H1 (cell line): ENCODE measurements around the gene OR7G2. TPM values are rescaled to one million over a fixed set of nuclear protein-coding genes. Genes with fewer than 3 reads are reported as not detected.

Experiments
- CTCF ChIA-PET: fragments of 300-600 bp; sonication (Branson Sonifier 250); formaldehyde crosslinking; loops from one replicate; lab custom pipeline; 2021; ENCODE audit not compliant: partially characterized antibody; lab: Charles Lee
- POLR2A ChIA-PET: fragments of 300-600 bp; sonication (Branson Sonifier 250); formaldehyde crosslinking; loops from one replicate; lab custom pipeline; 2021; ENCODE audit warnings: inconsistent platforms; ENCODE audit not compliant: partially characterized antibody; lab: Charles Lee
- DNase-seq, 2 experiments: peaks; one replicate each; pipeline versions ENCODE4 v3.0.0 to v3.0.0-alpha.2; 2010 to 2022; ENCODE audit warnings: low spot score in 2 of 2, low read depth in 1 of 2, mixed read lengths in 1 of 2
- FAIRE-seq: peaks from 2 replicates; lab custom pipeline; 2011; peaks lifted over from hg19 to GRCh38; lab: Jason Lieb, UNC
- H2AFZ ChIP-seq: 2 replicates; pipeline ENCODE4 v1.8.1; 2012; ENCODE audit warnings: low read length, inconsistent platforms
- H2AK5ac ChIP-seq: 2 replicates; pipeline ENCODE4 v1.6.1; 2013; ENCODE audit warnings: low read depth, low read length
- H2BK120ac ChIP-seq: replicated peaks from 2 replicates; pipeline ENCODE3; 2013; ENCODE audit warnings: low read depth, low read length, inconsistent platforms
- H2BK12ac ChIP-seq: 2 replicates; pipeline ENCODE4 v1.6.1; 2013; ENCODE audit warnings: low read depth, low read length
- H2BK15ac ChIP-seq: 2 replicates; pipeline ENCODE4 v1.6.1; 2013; ENCODE audit warnings: low read length
- H2BK20ac ChIP-seq: 2 replicates; pipeline ENCODE4 v1.6.1; 2013; ENCODE audit warnings: low read length
- H2BK5ac ChIP-seq: 2 replicates; pipeline ENCODE4 v1.6.1; 2013; ENCODE audit warnings: low read depth, low read length
- H3K14ac ChIP-seq: 2 replicates; pipeline ENCODE4 v1.6.1; 2013; ENCODE audit warnings: inconsistent platforms; ENCODE audit not compliant: insufficient read length
- H3K18ac ChIP-seq: 2 replicates; pipeline ENCODE4 v1.6.1; 2013; ENCODE audit warnings: low read length; ENCODE audit errors: extremely low read depth
- H3K23ac ChIP-seq: 2 replicates; pipeline ENCODE4 v1.6.1; 2013; ENCODE audit warnings: inconsistent platforms; ENCODE audit not compliant: insufficient read length
- H3K23me2 ChIP-seq: 2 replicates; pipeline ENCODE4 v1.6.1; 2013; ENCODE audit warnings: low read depth, low read length
- H3K27ac ChIP-seq: 2 replicates; pipeline ENCODE4 v1.6.1; 2011; ENCODE audit warnings: low read depth, low read length, inconsistent platforms
- H3K27me3 ChIP-seq, 4 experiments: replicated peaks in 1 of 4; 1 replicate in 1 of 4; 2 replicates in 3 of 4; pipeline versions ENCODE4 v1.6.1 to v1.8.1; 2011 to 2013; ENCODE audit warnings: low read length in 3 of 4, mild to moderate bottlenecking in 3 of 4, inconsistent platforms in 2 of 4, mixed read lengths in 2 of 4, moderate library complexity in 1 of 4; ENCODE audit not compliant: control insufficient read depth in 3 of 4, insufficient read depth in 3 of 4; ENCODE audit errors: extremely low read depth in 1 of 4
- H3K36me3 ChIP-seq, 4 experiments: 2 replicates each; pipeline versions ENCODE4 v1.6.1 to v1.8.1; 2011 to 2013; ENCODE audit warnings: mild to moderate bottlenecking in 4 of 4, low read length in 3 of 4, moderate library complexity in 2 of 4, control low read depth in 1 of 4, inconsistent platforms in 1 of 4; ENCODE audit not compliant: insufficient read depth in 4 of 4, control insufficient read depth in 2 of 4
- H3K4ac ChIP-seq: replicated peaks from 2 replicates; pipeline ENCODE3; 2013; ENCODE audit warnings: low read length, low read depth, mixed read lengths, inconsistent platforms; ENCODE audit not compliant: insufficient read length
- H3K4me1 ChIP-seq, 4 experiments: replicated peaks in 1 of 4; 1 replicate in 1 of 4; 2 replicates in 3 of 4; pipeline versions ENCODE4 v1.6.1 to v1.8.1; 2011 to 2013; ENCODE audit warnings: low read length in 3 of 4, inconsistent platforms in 2 of 4, mixed read lengths in 1 of 4; ENCODE audit not compliant: insufficient read depth in 4 of 4, control insufficient read depth in 3 of 4
- H3K4me2 ChIP-seq, 2 experiments: 2 replicates each; pipeline versions ENCODE4 v1.6.1 to v1.8.1; 2011 to 2013; ENCODE audit warnings: low read depth in 2 of 2, low read length in 2 of 2, control low read depth in 1 of 2, inconsistent platforms in 1 of 2, mild to moderate bottlenecking in 1 of 2; ENCODE audit not compliant: insufficient read depth in 1 of 2
- H3K4me3 ChIP-seq, 4 experiments: fragments of 200-600, 300-600 bp in 1 of 4; sonication (generic), shearing (Covaris generic), sonication (Bioruptor Twin) in 1 of 4; 2 replicates each; pipeline versions ENCODE4 v1.5.1 to v1.8.1; 2011 to 2016; ENCODE audit warnings: low read length in 4 of 4, low read depth in 3 of 4, control low read depth in 2 of 4, inconsistent platforms in 2 of 4, mild to moderate bottlenecking in 2 of 4, mixed read lengths in 1 of 4, moderate library complexity in 1 of 4; ENCODE audit not compliant: insufficient read depth in 2 of 4; ENCODE audit errors: extremely low read depth in 1 of 4
- H3K56ac ChIP-seq: replicated peaks from 2 replicates; pipeline ENCODE3; 2013; ENCODE audit warnings: low read depth, mild to moderate bottlenecking, mixed read lengths, low read length, inconsistent platforms; ENCODE audit not compliant: insufficient read length
- H3K79me1 ChIP-seq: 2 replicates; pipeline ENCODE4 v1.6.1; 2013; ENCODE audit warnings: low read depth, low read length, control low read depth
- H3K79me2 ChIP-seq, 2 experiments: 2 replicates each; pipeline versions ENCODE4 v1.6.1 to v1.8.1; 2012 to 2013; ENCODE audit warnings: low read length in 2 of 2, mild to moderate bottlenecking in 2 of 2, inconsistent platforms in 1 of 2; ENCODE audit not compliant: insufficient read depth in 2 of 2, control insufficient read depth in 1 of 2
- H3K9ac ChIP-seq, 4 experiments: replicated peaks in 1 of 4; 1 replicate in 1 of 4; 2 replicates in 3 of 4; pipeline versions ENCODE4 v1.6.1 to v1.8.1; 2011 to 2013; ENCODE audit warnings: low read depth in 3 of 4, low read length in 3 of 4, control low read depth in 2 of 4, mild to moderate bottlenecking in 2 of 4, moderate library complexity in 2 of 4, inconsistent platforms in 1 of 4; ENCODE audit errors: extremely low read depth in 1 of 4
- H3K9me3 ChIP-seq, 2 experiments: 2 replicates each; pipeline versions ENCODE4 v1.6.1 to v1.8.1; 2012 to 2013; ENCODE audit warnings: mild to moderate bottlenecking in 2 of 2, moderate library complexity in 2 of 2, control low read depth in 1 of 2, inconsistent platforms in 1 of 2, low read depth in 1 of 2, low read length in 1 of 2, mixed read lengths in 1 of 2; ENCODE audit not compliant: insufficient read depth in 2 of 2
- H4K20me1 ChIP-seq, 2 experiments: replicated peaks in 1 of 2; 2 replicates each; pipeline versions ENCODE3 to v1.8.1; 2011 to 2013; ENCODE audit warnings: inconsistent platforms in 2 of 2, low read length in 2 of 2, mild to moderate bottlenecking in 1 of 2; ENCODE audit not compliant: insufficient read depth in 2 of 2, control insufficient read depth in 1 of 2
- H4K5ac ChIP-seq: 2 replicates; pipeline ENCODE4 v1.6.1; 2013; ENCODE audit warnings: low read length, low read depth, mixed read lengths, inconsistent platforms; ENCODE audit not compliant: insufficient read length
- H4K8ac ChIP-seq: 2 replicates; pipeline ENCODE4 v1.8.0; 2013; ENCODE audit warnings: mild to moderate bottlenecking, moderate library complexity, low read length, inconsistent platforms; ENCODE audit not compliant: insufficient read depth; ENCODE audit errors: extremely low read depth
- H4K91ac ChIP-seq: replicated peaks from 2 replicates; pipeline ENCODE3; 2013; ENCODE audit warnings: low read length, mixed read lengths, inconsistent platforms; ENCODE audit not compliant: insufficient read length
- ASH2L ChIP-seq: fragments of 200-600, 300-600 bp; sonication (generic); IDR thresholded peaks from one replicate; pipeline ENCODE4 v1.7.1; 2017; ENCODE audit warnings: low read length
- BRCA1 ChIP-seq: IDR thresholded peaks from 2 replicates; pipeline ENCODE4 v1.6.1; 2012; ENCODE audit warnings: low read depth, low read length, improper control_type of control experiment
- EGR1 ChIP-seq: IDR thresholded peaks from 2 replicates; pipeline ENCODE4 v1.6.1; 2011; ENCODE audit warnings: low read depth, low read length, borderline replicate concordance
- EP300 ChIP-seq, 2 experiments: IDR thresholded peaks; 1 replicate in 1 of 2; 2 replicates in 1 of 2; pipeline ENCODE4 v1.6.1; 2011 to 2012; ENCODE audit warnings: low read depth in 2 of 2, low read length in 2 of 2, mild to moderate bottlenecking in 2 of 2, borderline replicate concordance in 1 of 2, inconsistent platforms in 1 of 2, moderate library complexity in 1 of 2
- FOSL1 ChIP-seq: IDR thresholded peaks from 2 replicates; pipeline ENCODE4 v1.6.1; 2011; ENCODE audit warnings: mild to moderate bottlenecking, low read depth, low read length, moderate library complexity; ENCODE audit not compliant: insufficient read depth
- HDAC2 ChIP-seq, 2 experiments: fragments of 300-600 bp in 1 of 2; sonication (generic) in 1 of 2; IDR thresholded peaks; 2 replicates each; pipeline ENCODE4 v1.6.1; 2011 to 2012; ENCODE audit warnings: low read depth in 2 of 2, low read length in 2 of 2, mild to moderate bottlenecking in 2 of 2, moderate library complexity in 2 of 2, borderline replicate concordance in 1 of 2, inconsistent platforms in 1 of 2
- JUN ChIP-seq: IDR thresholded peaks from 2 replicates; pipeline ENCODE4 v1.6.1; 2011; ENCODE audit warnings: low read depth, mild to moderate bottlenecking, improper control_type of control experiment, low read length
- KDM1A ChIP-seq: fragments of 200-600, 300-600 bp; sonication (generic); IDR thresholded peaks from 2 replicates; pipeline ENCODE4 v1.7.1; 2016; ENCODE audit warnings: mild to moderate bottlenecking, low read length, borderline replicate concordance
- POLR2A ChIP-seq, 2 experiments: IDR thresholded peaks; 1 replicate in 1 of 2; 2 replicates in 1 of 2; pipeline ENCODE4 v1.6.1; 2011; ENCODE audit warnings: low read depth in 2 of 2, low read length in 2 of 2, mild to moderate bottlenecking in 2 of 2; ENCODE audit errors: control extremely low read depth in 1 of 2
- SP1 ChIP-seq: IDR thresholded peaks from 2 replicates; pipeline ENCODE4 v1.6.1; 2011; ENCODE audit warnings: low read depth, low read length
- SP2 ChIP-seq: IDR thresholded peaks from 2 replicates; pipeline ENCODE4 v1.6.1; 2012; ENCODE audit warnings: mild to moderate bottlenecking, low read length, inconsistent platforms
- TEAD4 ChIP-seq: IDR thresholded peaks from 2 replicates; pipeline ENCODE4 v1.6.1; 2012; ENCODE audit warnings: low read depth, low read length, inconsistent platforms, mixed read lengths
- WGBS, 2 experiments: shearing (Covaris generic) in 1 of 2; methylation state at CpG; one replicate each; pipeline versions ENCODE4 v1.1.6 to v1.1.7; 2013 to 2015; ENCODE audit warnings: low lambda C conversion rate in 2 of 2, mixed read lengths in 2 of 2, inconsistent platforms in 1 of 2, low coverage in 1 of 2, missing lambda C conversion rate in 1 of 2; ENCODE audit not compliant: insufficient replicate concordance in 2 of 2, insufficient coverage in 1 of 2, insufficient read length in 1 of 2; ENCODE audit errors: extremely low coverage in 1 of 2, missing lambda C conversion rate in 1 of 2; 5-methylcytosine and 5-hydroxymethylcytosine counted together
- polyA plus RNA-seq, 7 experiments: library from polyadenylated mRNA; depleted of rRNA in 3 of 7; stranded (reverse) in 5 of 7; unstranded in 2 of 7; fragments of >200 nt in 5 of 7; fragments of 200-250 nt in 2 of 7; gene quantifications; 1 replicate in 5 of 7; 2 replicates in 1 of 7; 4 replicates in 1 of 7; pipeline versions ENCODE4 v1.2.1 to v1.2.3, GENCODE V29; 2011 to 2013; ENCODE audit warnings: missing spikeins in 2 of 7, mixed read lengths in 2 of 7
- total RNA-seq: library from RNA; stranded (reverse); fragmentation: NEBNext Ultra II Directional; extraction: Animal tissue kit (Norgen Biotek cat#: 25700); gene quantifications from 2 replicates; pipeline ENCODE4 v1.2.1, GENCODE V29; 2021
- TF ChIP-seq, protein P1 (sequence below): IDR thresholded peaks from 2 replicates; pipeline ENCODE4 v1.6.1; 2012; ENCODE audit warnings: inconsistent platforms

Gene OR7G2
- total and polyA plus RNA-seq, 2 of the 8 experiments (the other 6 are each of a cell fraction or from before 2014, with no cell fraction given): not detected

DNA sequence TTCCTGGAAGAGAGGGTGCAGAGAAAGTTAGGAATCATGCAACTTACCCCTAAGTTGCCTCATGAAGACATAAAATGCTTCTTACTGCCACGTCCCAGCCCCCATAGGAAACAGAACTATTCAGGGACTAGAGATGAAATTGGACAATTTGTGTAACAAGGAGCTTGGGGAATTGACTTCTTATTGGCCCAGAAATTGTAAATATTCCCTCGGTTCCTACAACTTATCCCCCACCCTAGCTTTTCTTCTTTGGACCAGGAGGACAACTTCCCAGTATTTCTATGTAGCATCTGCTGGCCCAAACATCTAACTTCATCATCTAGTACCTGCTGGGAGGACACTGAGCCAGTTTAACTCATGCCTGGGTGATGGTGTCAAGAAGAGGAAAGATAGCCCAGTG lies 20.5 kb downstream of the OR7G2 start, which contains the start of gene OR1M1:
Gene OR1M1, plus strand, starts transcription at position 301 of the 400 bp plus-strand sequence. CDS start 6,184 bp downstream, outside the sequence.
- Histone ChIP-seq H3K4me2 (no peak within 1 kb of the TSS), H3K23ac (no peak within 1 kb of the TSS), H2AK5ac (no peak within 1 kb of the TSS), H3K18ac (no peak within 1 kb of the TSS), H3K79me2 (no peaks in the 10 kb centered on the region), H3K23me2 (no peaks in the 10 kb centered on the region), H3K36me3 (no peaks in the 10 kb centered on the region), H4K20me1 (no peaks in the 10 kb centered on the region), H2BK12ac (no peak within 1 kb of the TSS), H3K56ac (no peak within 1 kb of the TSS), H3K79me1 (no peaks in the 10 kb centered on the region), H4K8ac (no peak within 1 kb of the TSS), H3K27me3 (no peaks in the 10 kb centered on the region), H3K4ac (no peak within 1 kb of the TSS), H3K4me3 (no peak within 1 kb of the TSS), H3K14ac (no peak within 1 kb of the TSS), H3K9me3 (peaks cover 8 to 19% of the 10 kb centered on the region in 2 experiments; a peak in 3 of 4 replicates), H4K5ac (no peak within 1 kb of the TSS), H2AFZ (no peak within 1 kb of the TSS), H2BK120ac (no peak within 1 kb of the TSS), H2BK5ac (no peak within 1 kb of the TSS), H3K9ac (no peak within 1 kb of the TSS)
- CTCF ChIA-PET: no interaction called here
- FAIRE-seq: no peak
- DNase-seq: no peak
- POLR2A ChIA-PET: no interaction called here
- WGBS, 2 experiments: 56% methylated on average over 2 of the region's 2 CpGs; no CpG with 5 or more reads in 1 of the 2 experiments
- TF ChIP-seq EGR1 (no peak), SP2 (no peak), BRCA1 (no peak), JUN (no peak), EP300 (IDR thresholded peaks at IDR 0.05; ENCODE audit: borderline replicate concordance in 1 of 2, low read depth in 2 of 2, low read length in 2 of 2) (no peak), HDAC2 (IDR thresholded peaks at IDR 0.05; ENCODE audit: borderline replicate concordance in 1 of 2, low read depth in 2 of 2, low read length in 2 of 2) (no peak), KDM1A (no peak), SP1 (no peak), FOSL1 (no peak), ASH2L (no peak), TEAD4 (no peak), POLR2A (IDR thresholded peaks at IDR 0.05; ENCODE audit: control extremely low read depth in 1 of 2, low read depth in 2 of 2, low read length in 2 of 2) (no peak)
- TF ChIP-seq, protein P1, sequence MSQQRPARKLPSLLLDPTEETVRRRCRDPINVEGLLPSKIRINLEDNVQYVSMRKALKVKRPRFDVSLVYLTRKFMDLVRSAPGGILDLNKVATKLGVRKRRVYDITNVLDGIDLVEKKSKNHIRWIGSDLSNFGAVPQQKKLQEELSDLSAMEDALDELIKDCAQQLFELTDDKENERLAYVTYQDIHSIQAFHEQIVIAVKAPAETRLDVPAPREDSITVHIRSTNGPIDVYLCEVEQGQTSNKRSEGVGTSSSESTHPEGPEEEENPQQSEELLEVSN: no peak
- TF ChIP-seq, all 59 proteins: peak for 0
- Histone ChIP-seq H2BK15ac (no peak within 1 kb of the TSS), H3K27ac (no peak within 1 kb of the TSS), H3K4me1 (no peaks in the 10 kb centered on the region), H4K91ac (no peak within 1 kb of the TSS), H2BK20ac (no peak within 1 kb of the TSS)
